ENCODE measurements around the gene ABCC1. TPM values are rescaled to one million over a fixed set of nuclear protein-coding genes. Genes with fewer than 3 reads are reported as not detected.
"Not testable (repeated sequence)": the region's sequence is repeated elsewhere in the genome, so short reads cannot be mapped to it uniquely, and the experiment has no call there.

The ABCC1 gene
- total RNA-seq, 2 experiments from 2014 or later: 46.0 to 46.9 TPM

DNA sequence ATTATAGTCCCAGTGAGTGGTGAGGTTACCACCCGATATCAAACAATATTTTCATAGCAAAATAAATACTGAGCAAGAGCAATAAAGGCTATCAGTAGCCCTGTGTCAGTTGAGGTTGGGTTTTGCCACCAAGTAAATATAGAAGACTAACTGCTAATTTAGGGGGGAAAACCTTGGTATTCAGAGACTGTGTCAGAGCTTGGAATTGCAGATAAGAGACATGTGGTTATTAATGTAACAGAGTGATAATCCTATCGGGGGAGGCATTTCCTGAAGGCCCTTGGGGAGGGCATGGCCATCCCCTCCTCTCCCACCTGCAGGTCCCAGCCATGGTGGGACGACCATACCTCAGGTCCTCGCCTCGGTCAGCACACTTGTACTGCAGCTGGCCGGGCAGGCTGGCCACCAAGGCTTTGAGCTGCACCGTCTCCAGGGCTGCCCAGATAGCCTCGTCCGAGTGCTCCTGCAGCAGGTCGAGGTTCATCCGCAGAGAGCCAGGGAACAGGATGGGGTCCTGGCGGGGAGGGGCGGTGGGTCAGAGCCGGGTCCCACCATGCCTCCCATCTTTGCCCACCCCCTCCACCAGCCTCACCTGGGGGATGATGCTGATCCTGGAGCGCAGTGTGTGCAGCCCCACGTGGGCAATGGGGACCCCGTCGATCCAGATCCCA lies 205.0 kb downstream of the ABCC1 start:
- no peaks in the 10 kb centered on the region for H3K36me3 Mint-ChIP-seq (ENCODE audit: low read depth)
- no peaks in the 10 kb centered on the region for H3K27me3 Mint-ChIP-seq (ENCODE audit: low read depth)
- H3K4me3 Mint-ChIP-seq: no peak overlapping the region
- H3K9me3 Mint-ChIP-seq (ENCODE audit: insufficient read depth): peaks cover 3% of the 10 kb centered on the region
- H3K27ac Mint-ChIP-seq: no peak overlapping the region
- no peak for DNase-seq
- no peaks in the 10 kb centered on the region for H3K4me1 Mint-ChIP-seq (ENCODE audit: low read depth)
- no peak for ATAC-seq
- ChIA-PET CTCF (no interaction called here), POLR2A (no interaction called here)

DNA sequence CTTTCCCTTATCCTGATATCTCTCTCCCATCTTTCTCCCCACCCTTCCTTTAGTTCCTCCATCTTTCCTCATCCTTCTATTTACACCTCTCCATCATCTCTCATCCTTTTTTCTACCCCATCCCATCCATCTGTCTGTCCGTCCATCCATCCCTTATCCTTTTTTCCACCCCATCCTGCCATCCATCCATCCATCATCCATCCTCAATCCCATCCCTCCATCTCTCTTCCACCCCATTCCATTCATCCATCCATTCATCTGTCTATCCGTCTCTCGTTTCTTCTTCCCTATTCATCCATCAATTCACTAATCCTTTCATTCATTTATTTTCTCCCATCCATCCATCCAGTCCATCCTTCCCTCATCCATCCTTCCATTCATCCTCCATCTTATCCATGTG lies 205.8 kb downstream of the ABCC1 start:
- DNase-seq: no peak
- Mint-ChIP-seq H3K4me3 (no peak overlapping the region), H3K9me3 (ENCODE audit: insufficient read depth) (peaks cover 3% of the 10 kb centered on the region), H3K36me3 (ENCODE audit: low read depth) (no peaks in the 10 kb centered on the region), H3K4me1 (ENCODE audit: low read depth) (no peaks in the 10 kb centered on the region), H3K27me3 (ENCODE audit: low read depth) (no peaks in the 10 kb centered on the region), H3K27ac (no peak overlapping the region)
- CTCF ChIA-PET: no interaction called here
- ATAC-seq: no peak
- POLR2A ChIA-PET: no interaction called here

DNA sequence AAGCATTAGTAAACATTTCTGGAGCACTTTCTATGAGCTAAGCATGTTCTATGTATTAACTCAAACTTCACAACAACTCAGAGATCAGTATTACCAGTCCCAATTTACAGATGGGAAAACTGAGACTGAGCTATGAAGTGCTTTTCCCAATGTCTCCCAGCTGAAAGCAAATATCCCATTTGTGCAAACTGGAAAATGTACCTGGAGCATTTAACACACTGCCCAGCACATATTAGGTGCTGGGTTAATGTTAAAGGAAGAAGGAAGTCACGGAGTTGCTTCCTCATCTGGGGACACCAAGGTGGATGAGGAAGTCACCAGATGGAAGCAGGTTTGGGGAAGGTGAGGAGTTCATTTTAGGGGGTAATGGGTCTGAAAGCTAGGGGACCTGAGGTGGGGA lies 207.8 kb downstream of the ABCC1 start:
- POLR2A ChIA-PET: no interaction called here
- Mint-ChIP-seq H3K27me3 (ENCODE audit: low read depth) (no peaks in the 10 kb centered on the region), H3K4me3 (no peak overlapping the region), H3K27ac (no peak overlapping the region), H3K36me3 (ENCODE audit: low read depth) (no peaks in the 10 kb centered on the region), H3K9me3 (ENCODE audit: insufficient read depth) (peaks cover 3% of the 10 kb centered on the region), H3K4me1 (ENCODE audit: low read depth) (no peaks in the 10 kb centered on the region)
- no peak for DNase-seq
- ATAC-seq: no peak
- CTCF ChIA-PET: no interaction called here

- no peaks in the 10 kb centered on the region for H3K4me1 Mint-ChIP-seq (ENCODE audit: low read depth)
- ChIA-PET POLR2A (no interaction called here), CTCF (no interaction called here)
- no peak overlapping the region for H3K4me3 Mint-ChIP-seq
- H3K9me3 Mint-ChIP-seq (ENCODE audit: insufficient read depth): peaks cover 3% of the 10 kb centered on the region
- DNase-seq (no peak), ATAC-seq (no peak)
- H3K27me3 Mint-ChIP-seq (ENCODE audit: low read depth): no peaks in the 10 kb centered on the region
- no peak overlapping the region for H3K27ac Mint-ChIP-seq
- H3K36me3 Mint-ChIP-seq (ENCODE audit: low read depth): no peaks in the 10 kb centered on the region
These were observed 208.8 kb downstream of the ABCC1 start for GRCh38 chr16:16158082-16158658.

DNA sequence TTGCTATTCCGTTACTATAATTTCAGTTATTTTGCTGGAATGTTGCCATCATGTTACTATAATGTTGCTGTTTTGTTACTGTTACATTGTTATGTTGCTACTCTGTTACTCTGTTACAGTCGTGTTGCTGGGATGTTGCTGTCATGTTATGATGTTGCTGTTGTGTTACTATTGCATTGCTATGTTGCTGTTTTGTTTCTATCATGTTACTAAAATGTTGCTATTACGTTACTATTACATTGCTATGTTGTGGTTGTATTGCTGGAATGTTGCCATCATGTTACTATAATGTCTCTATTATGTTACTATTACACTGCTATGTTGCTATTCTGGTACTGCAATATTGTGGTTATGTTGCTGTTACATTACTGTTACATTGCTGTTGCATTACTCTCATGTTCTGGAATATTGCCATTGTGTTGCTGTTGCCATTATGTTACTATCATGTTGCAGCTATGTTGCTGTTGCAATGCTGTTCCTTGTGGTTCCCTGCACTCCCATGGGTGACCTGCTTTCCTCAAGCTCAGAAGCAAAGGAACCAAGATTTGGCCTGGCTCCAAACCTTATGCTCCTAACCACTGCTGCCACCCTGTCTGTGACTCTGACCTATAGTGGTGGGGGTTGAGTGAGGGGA lies 209.4 kb downstream of the ABCC1 start:
- no peaks in the 10 kb centered on the region for H3K36me3 Mint-ChIP-seq (ENCODE audit: low read depth)
- H3K4me3 Mint-ChIP-seq: no peak overlapping the region
- H3K27me3 Mint-ChIP-seq (ENCODE audit: low read depth): no peaks in the 10 kb centered on the region
- ATAC-seq (no peak), DNase-seq (no peak)
- no peaks in the 10 kb centered on the region for H3K4me1 Mint-ChIP-seq (ENCODE audit: low read depth)
- no peak overlapping the region for H3K27ac Mint-ChIP-seq
- H3K9me3 Mint-ChIP-seq (ENCODE audit: insufficient read depth): peaks cover 3% of the 10 kb centered on the region
- POLR2A ChIA-PET: no interaction called here
- CTCF ChIA-PET: no interaction called here

- H3K27ac Mint-ChIP-seq: no peak overlapping the region
- ATAC-seq (no peak), DNase-seq (no peak)
- no peaks in the 10 kb centered on the region for H3K27me3 Mint-ChIP-seq (ENCODE audit: low read depth)
- ChIA-PET POLR2A (no interaction called here), CTCF (no interaction called here)
- H3K9me3 Mint-ChIP-seq (ENCODE audit: insufficient read depth): peaks cover 3% of the 10 kb centered on the region
- no peaks in the 10 kb centered on the region for H3K4me1 Mint-ChIP-seq (ENCODE audit: low read depth)
- H3K36me3 Mint-ChIP-seq (ENCODE audit: low read depth): no peaks in the 10 kb centered on the region
- no peak overlapping the region for H3K4me3 Mint-ChIP-seq
These were observed 210.2 kb downstream of the ABCC1 start for GRCh38 chr16:16159662-16160061.

DNA sequence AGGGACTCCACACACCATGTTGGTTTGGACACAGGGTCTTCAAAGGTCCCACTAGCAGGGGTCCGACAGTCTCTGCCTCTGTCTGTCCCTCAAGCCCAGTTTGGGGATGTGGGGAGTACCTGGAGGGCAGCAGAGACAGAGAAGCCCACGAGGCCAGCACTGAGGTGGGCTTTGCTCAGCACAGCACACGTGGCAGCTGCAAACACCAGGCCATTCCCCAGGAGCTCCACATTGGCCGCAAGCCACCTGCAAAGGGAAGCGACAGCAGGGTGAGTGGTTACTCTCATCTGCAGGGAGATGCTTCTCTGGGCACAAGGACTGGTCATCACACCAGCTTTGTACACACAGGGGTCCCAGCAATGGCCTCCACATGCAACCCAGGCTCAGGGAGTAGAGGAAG lies 211.9 kb downstream of the ABCC1 start:
- H3K36me3 Mint-ChIP-seq (ENCODE audit: low read depth): no peaks in the 10 kb centered on the region
- ChIA-PET POLR2A (no interaction called here), CTCF (no interaction called here)
- no peak for DNase-seq
- no peaks in the 10 kb centered on the region for H3K27me3 Mint-ChIP-seq (ENCODE audit: low read depth)
- peaks cover 3% of the 10 kb centered on the region for H3K9me3 Mint-ChIP-seq (ENCODE audit: insufficient read depth)
- H3K27ac Mint-ChIP-seq: no peak overlapping the region
- H3K4me1 Mint-ChIP-seq (ENCODE audit: low read depth): no peaks in the 10 kb centered on the region
- no peak for ATAC-seq
- no peak overlapping the region for H3K4me3 Mint-ChIP-seq

DNA sequence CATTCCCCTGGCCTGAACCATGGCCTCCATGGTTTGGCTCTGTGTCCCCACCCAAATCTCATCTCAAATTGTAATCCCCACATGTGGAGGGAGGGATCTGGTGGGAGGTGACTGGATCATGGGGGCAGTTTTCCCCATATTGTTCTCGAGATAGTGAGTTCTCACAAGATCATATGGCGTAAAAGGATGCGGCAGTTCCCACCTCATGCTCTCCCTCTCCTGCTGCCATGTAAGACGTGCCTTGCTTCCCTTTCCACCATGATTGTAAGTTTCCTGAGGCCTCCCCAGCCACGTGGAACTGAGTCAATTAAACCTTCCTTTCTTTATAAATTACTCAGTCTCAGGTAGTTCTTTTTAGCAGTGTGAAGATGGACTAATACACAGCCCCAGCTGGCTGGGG lies 212.4 kb downstream of the ABCC1 start:
- H3K27ac Mint-ChIP-seq; POLR2A ChIA-PET; H3K4me3 Mint-ChIP-seq; CTCF ChIA-PET; H3K9me3 Mint-ChIP-seq (ENCODE audit: insufficient read depth); ATAC-seq; H3K4me1 Mint-ChIP-seq (ENCODE audit: low read depth); H3K27me3 Mint-ChIP-seq (ENCODE audit: low read depth); DNase-seq; H3K36me3 Mint-ChIP-seq (ENCODE audit: low read depth): not testable (repeated sequence)

GRCh38 chr16:16162591-16162990 lies 213.2 kb downstream of the ABCC1 start:
- no peak for DNase-seq
- Mint-ChIP-seq H3K27ac (no peak overlapping the region), H3K27me3 (ENCODE audit: low read depth) (no peaks in the 10 kb centered on the region), H3K4me1 (ENCODE audit: low read depth) (no peaks in the 10 kb centered on the region), H3K9me3 (ENCODE audit: insufficient read depth) (no peaks in the 10 kb centered on the region), H3K36me3 (ENCODE audit: low read depth) (no peaks in the 10 kb centered on the region), H3K4me3 (no peak overlapping the region)
- CTCF ChIA-PET: no interaction called here
- POLR2A ChIA-PET: no interaction called here
- ATAC-seq: no peak

DNA sequence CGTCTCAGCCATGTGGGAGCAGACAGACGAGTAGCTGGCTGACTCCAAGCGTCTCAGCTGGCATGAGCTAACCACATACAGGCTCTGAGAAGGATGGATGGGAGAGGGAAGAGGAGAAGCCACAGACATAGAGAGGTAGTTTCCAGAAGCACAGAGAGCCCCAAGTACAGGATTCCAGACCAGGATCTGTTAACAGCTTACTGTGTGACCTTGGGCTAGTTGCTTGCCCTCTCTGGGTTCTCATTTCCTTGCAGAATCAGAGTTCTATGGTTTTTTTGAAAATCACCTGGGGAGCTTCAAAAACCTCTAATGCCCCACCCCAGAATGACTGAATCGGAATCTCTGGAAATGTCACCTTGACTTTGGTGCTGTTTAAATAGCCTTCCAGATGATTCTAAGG lies 213.7 kb downstream of the ABCC1 start:
- DNase-seq (no peak), ATAC-seq (no peak)
- H3K9me3 Mint-ChIP-seq (ENCODE audit: insufficient read depth): no peaks in the 10 kb centered on the region
- H3K36me3 Mint-ChIP-seq (ENCODE audit: low read depth): no peaks in the 10 kb centered on the region
- no peaks in the 10 kb centered on the region for H3K4me1 Mint-ChIP-seq (ENCODE audit: low read depth)
- H3K27me3 Mint-ChIP-seq (ENCODE audit: low read depth): no peaks in the 10 kb centered on the region
- CTCF ChIA-PET: no interaction called here
- POLR2A ChIA-PET: no interaction called here
- H3K4me3 Mint-ChIP-seq: no peak overlapping the region
- no peak overlapping the region for H3K27ac Mint-ChIP-seq

DNA sequence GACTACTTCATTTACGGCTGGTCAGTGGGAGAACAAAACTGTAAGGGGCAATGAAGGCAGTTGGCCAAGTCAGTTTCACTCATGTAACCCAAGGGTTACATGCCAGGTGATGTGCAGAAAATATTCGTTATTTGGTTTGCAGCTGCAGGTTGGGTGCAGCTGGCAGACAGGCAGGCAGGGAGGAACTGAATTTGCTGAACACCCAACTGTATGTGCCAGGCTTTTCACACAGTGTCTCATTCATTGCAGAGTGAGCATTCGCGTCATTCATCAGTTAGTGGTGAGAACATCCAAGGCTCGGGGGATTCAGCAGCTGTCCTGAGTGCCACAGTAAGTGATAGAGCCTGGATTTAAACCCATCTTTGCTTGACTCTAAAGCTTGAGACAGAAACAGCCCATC lies 214.2 kb downstream of the ABCC1 start:
- no peak overlapping the region for H3K27ac Mint-ChIP-seq
- DNase-seq (no peak), ATAC-seq (no peak)
- H3K9me3 Mint-ChIP-seq (ENCODE audit: insufficient read depth): no peaks in the 10 kb centered on the region
- POLR2A ChIA-PET: no interaction called here
- H3K27me3 Mint-ChIP-seq (ENCODE audit: low read depth): no peaks in the 10 kb centered on the region
- H3K4me3 Mint-ChIP-seq: no peak overlapping the region
- no peaks in the 10 kb centered on the region for H3K4me1 Mint-ChIP-seq (ENCODE audit: low read depth)
- no peaks in the 10 kb centered on the region for H3K36me3 Mint-ChIP-seq (ENCODE audit: low read depth)
- CTCF ChIA-PET: no interaction called here

GRCh38 chr16:16164243-16164642 lies 214.8 kb downstream of the ABCC1 start:
- no peak overlapping the region for H3K4me3 Mint-ChIP-seq
- no peaks in the 10 kb centered on the region for H3K9me3 Mint-ChIP-seq (ENCODE audit: insufficient read depth)
- H3K36me3 Mint-ChIP-seq (ENCODE audit: low read depth): no peaks in the 10 kb centered on the region
- H3K27ac Mint-ChIP-seq: no peak overlapping the region
- no peaks in the 10 kb centered on the region for H3K27me3 Mint-ChIP-seq (ENCODE audit: low read depth)
- no peaks in the 10 kb centered on the region for H3K4me1 Mint-ChIP-seq (ENCODE audit: low read depth)
- CTCF ChIA-PET: no interaction called here
- DNase-seq (no peak), ATAC-seq (no peak)
- POLR2A ChIA-PET: no interaction called here

DNA sequence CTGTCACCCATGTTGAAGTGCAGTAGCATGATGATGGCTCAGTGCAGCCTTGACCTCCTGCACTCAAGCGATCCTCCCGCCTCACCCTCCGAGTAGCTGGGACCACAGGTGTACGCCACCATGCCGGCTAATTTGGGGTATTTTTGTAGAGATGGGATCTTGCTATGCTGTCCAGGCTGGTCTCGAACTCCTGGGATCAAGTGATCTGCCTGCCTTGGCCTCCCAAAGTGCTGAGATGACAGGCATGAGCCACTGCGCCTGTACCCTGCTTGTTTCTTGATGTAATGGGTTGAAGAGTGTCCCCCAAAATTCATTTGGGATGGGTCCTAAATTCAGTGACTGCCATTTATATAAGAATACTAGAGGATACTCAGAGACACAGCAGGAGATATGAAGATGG lies 216.7 kb downstream of the ABCC1 start:
- DNase-seq (no peak), ATAC-seq (no peak)
- H3K27me3 Mint-ChIP-seq (ENCODE audit: low read depth): no peaks in the 10 kb centered on the region
- ChIA-PET CTCF (no interaction called here), POLR2A (no interaction called here)
- no peaks in the 10 kb centered on the region for H3K4me1 Mint-ChIP-seq (ENCODE audit: low read depth)
- H3K4me3 Mint-ChIP-seq: no peak overlapping the region
- H3K9me3 Mint-ChIP-seq (ENCODE audit: insufficient read depth): no peaks in the 10 kb centered on the region
- H3K27ac Mint-ChIP-seq: no peak overlapping the region
- no peaks in the 10 kb centered on the region for H3K36me3 Mint-ChIP-seq (ENCODE audit: low read depth)
